Measurements from ENCODE around the gene HMOX1.
"Not testable (repeated sequence)": the region's sequence is repeated elsewhere in the genome, so short reads cannot be mapped to it uniquely, and the experiment has no call there.

The HMOX1 gene

GRCh38 chr22:35380013-35380412 lies 883 bp upstream of the HMOX1 start:
- DNase-seq (ENCODE audit: low read depth): no peak

- DNase-seq (ENCODE audit: low read depth): no peak
Measured at GRCh38 chr22:35381424-35382009, 621 bp downstream of the HMOX1 start.

- DNase-seq (ENCODE audit: low read depth): no peak
Measured at GRCh38 chr22:35383679-35384071, 2.8 kb downstream of the HMOX1 start.

- no peak for DNase-seq (ENCODE audit: low read depth)
Measured at GRCh38 chr22:35384527-35384926, 3.6 kb downstream of the HMOX1 start.

GRCh38 chr22:35384975-35385588 lies 4.2 kb downstream of the HMOX1 start:
- DNase-seq (ENCODE audit: low read depth): no peak

- DNase-seq (ENCODE audit: low read depth): no peak
Measured at GRCh38 chr22:35386670-35387288, 5.9 kb downstream of the HMOX1 start.

- DNase-seq (ENCODE audit: low read depth): no peak
Measured at GRCh38 chr22:35390933-35391332, 10.0 kb downstream of the HMOX1 start.

GRCh38 chr22:35392357-35392756 lies 11.5 kb downstream of the HMOX1 start:
- no peak for DNase-seq (ENCODE audit: low read depth)

- DNase-seq (ENCODE audit: low read depth): no peak
Measured at GRCh38 chr22:35393116-35394010, 12.5 kb downstream of the HMOX1 start.

- no peak for DNase-seq (ENCODE audit: low read depth)
Measured at GRCh38 chr22:35394011-35394312, 13.1 kb downstream of the HMOX1 start.

GRCh38 chr22:35394810-35395563 lies 14.1 kb downstream of the HMOX1 start:
- DNase-seq (ENCODE audit: low read depth): no peak

GRCh38 chr22:35396622-35397021 lies 15.7 kb downstream of the HMOX1 start:
- not testable (repeated sequence) for DNase-seq (ENCODE audit: low read depth)

- DNase-seq (ENCODE audit: low read depth): no peak
Measured at GRCh38 chr22:35397095-35397904, 16.4 kb downstream of the HMOX1 start.

GRCh38 chr22:35398591-35398973 lies 17.7 kb downstream of the HMOX1 start:
- no peak for DNase-seq (ENCODE audit: low read depth)

- DNase-seq (ENCODE audit: low read depth): no peak
Measured at GRCh38 chr22:35399114-35399677, 18.3 kb downstream of the HMOX1 start.

GRCh38 chr22:35399678-35400500 lies 19.0 kb downstream of the HMOX1 start, which contains the start of gene MCM5:
MCM5 (plus strand) TSS chr22:35400140; CDS start chr22:35400439, 299 bp downstream.
- DNase-seq (ENCODE audit: low read depth): peak; percentile 95

- no peak for DNase-seq (ENCODE audit: low read depth)
Measured at GRCh38 chr22:35400501-35400790, 19.6 kb downstream of the HMOX1 start.

GRCh38 chr22:35401863-35402262 lies 21.0 kb downstream of the HMOX1 start:
- DNase-seq (ENCODE audit: low read depth): no peak

GRCh38 chr22:35403356-35403755 lies 22.5 kb downstream of the HMOX1 start:
- no peak for DNase-seq (ENCODE audit: low read depth)

GRCh38 chr22:35404176-35404575 lies 23.3 kb downstream of the HMOX1 start:
- DNase-seq (ENCODE audit: low read depth): no peak

Data from T-helper 22 cell (primary cell).